ENCODE results near the gene MINAR2.

Gene MINAR2

GRCh38 chr5:129781594-129781993 is 33.7 kb downstream of the MINAR2 start:
- no peaks in the 10 kb centered on the region for H3K36me3 Mint-ChIP-seq (ENCODE audit: low read depth)
- H3K27ac Mint-ChIP-seq: no peak overlapping the region
- no peaks in the 10 kb centered on the region for H3K4me1 Mint-ChIP-seq
- no peak for TF ChIP-seq CTCF (IDR thresholded peaks at IDR 0.05; ENCODE audit: unreplicated experiment in 3 of 3)
- no peaks in the 10 kb centered on the region for H3K27me3 Mint-ChIP-seq (ENCODE audit: low read depth)
- no peaks in the 10 kb centered on the region for H3K9me3 Mint-ChIP-seq
- no peak overlapping the region for H3K4me3 Mint-ChIP-seq

- H3K4me3 Mint-ChIP-seq: no peak overlapping the region
- peaks cover 18% of the 10 kb centered on the region for H3K9me3 Mint-ChIP-seq
- no peak for TF ChIP-seq CTCF (IDR thresholded peaks at IDR 0.05; ENCODE audit: unreplicated experiment in 3 of 3)
- H3K27me3 Mint-ChIP-seq (ENCODE audit: low read depth): peaks cover 7% of the 10 kb centered on the region
- no peaks in the 10 kb centered on the region for H3K4me1 Mint-ChIP-seq
- no peak overlapping the region for H3K27ac Mint-ChIP-seq
- no peaks in the 10 kb centered on the region for H3K36me3 Mint-ChIP-seq (ENCODE audit: low read depth)
These were observed 55.5 kb downstream of the MINAR2 start for GRCh38 chr5:129803403-129803802.

- no peak for TF ChIP-seq CTCF (IDR thresholded peaks at IDR 0.05; ENCODE audit: unreplicated experiment in 3 of 3)
- H3K27ac Mint-ChIP-seq: no peak overlapping the region
- H3K36me3 Mint-ChIP-seq (ENCODE audit: low read depth): no peaks in the 10 kb centered on the region
These were observed 56.8 kb downstream of the MINAR2 start for GRCh38 chr5:129804705-129805104.

GRCh38 chr5:129807162-129807814 is 59.4 kb downstream of the MINAR2 start:
- TF ChIP-seq CTCF (IDR thresholded peaks at IDR 0.05; ENCODE audit: unreplicated experiment in 3 of 3): no peak
- Mint-ChIP-seq H3K4me3 (no peak overlapping the region), H3K27ac (no peak overlapping the region), H3K9me3 (peaks cover 1% of the 10 kb centered on the region), H3K36me3 (ENCODE audit: low read depth) (no peaks in the 10 kb centered on the region), H3K27me3 (ENCODE audit: low read depth) (peaks cover 7% of the 10 kb centered on the region), H3K4me1 (no peaks in the 10 kb centered on the region)

More at GRCh38 chr5:129804705-129805104, 56.8 kb downstream of the MINAR2 start:
- no peaks in the 10 kb centered on the region for H3K4me1 Mint-ChIP-seq
- H3K9me3 Mint-ChIP-seq: peaks cover 10% of the 10 kb centered on the region
- no peak overlapping the region for H3K4me3 Mint-ChIP-seq
- H3K27me3 Mint-ChIP-seq (ENCODE audit: low read depth): peaks cover 7% of the 10 kb centered on the region

Measured in nephron (organoid).